HG03439 (cell line): Measurements from ENCODE around the gene SCP2.
A peak's percentile ranks its signal among the peaks of the same experiment; 100 is the strongest.
"Not testable (repeated sequence)": the region's sequence is repeated elsewhere in the genome, so short reads cannot be mapped to it uniquely, and the experiment has no call there.

Experiments
- ATAC-seq: cut with Tn5 transposase; IDR thresholded peaks from one replicate; pipeline ENCODE4 v1.9.1; 2021; ENCODE audit warnings: mild to moderate bottlenecking, moderate library complexity; ENCODE audit not compliant: unreplicated experiment

The SCP2 gene

DNA sequence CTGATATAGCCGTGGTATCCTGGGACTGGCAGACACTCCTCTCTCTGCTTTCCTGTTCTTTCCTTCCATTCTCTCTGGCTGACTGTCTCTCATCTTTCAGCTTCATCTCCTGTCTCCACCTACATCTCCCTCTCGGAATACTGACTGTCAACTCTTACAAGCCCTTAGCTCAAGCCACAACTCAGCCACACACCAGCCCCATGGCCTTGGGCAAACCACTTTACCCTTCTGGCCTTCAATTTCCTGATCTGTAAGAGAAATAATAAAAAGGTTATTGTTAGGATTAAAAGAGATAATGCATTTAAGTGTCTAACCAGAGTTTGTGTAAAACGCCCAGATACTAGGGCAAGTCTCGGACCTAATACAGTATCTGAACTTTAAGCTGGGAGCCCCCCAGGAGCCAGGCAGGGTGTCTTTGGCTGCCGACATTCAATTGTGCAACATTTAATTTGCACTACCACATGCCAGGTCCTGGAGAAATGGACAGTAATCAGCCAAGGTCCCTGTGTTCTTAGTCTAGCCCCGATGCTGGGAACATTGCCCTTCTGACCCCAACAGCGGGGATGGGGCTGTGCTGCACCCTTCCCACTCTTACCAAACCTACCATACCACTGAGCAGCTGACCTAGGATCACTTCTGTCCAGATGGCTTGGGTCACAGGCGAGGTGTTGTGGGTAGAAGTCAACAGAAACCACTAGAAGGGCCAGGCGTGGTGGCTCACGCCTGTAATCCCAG is 10.7 kb upstream of the SCP2 start:
- ATAC-seq = no peak

GRCh38 chr1:52917156-52917555 is 9.9 kb upstream of the SCP2 start:
- no peak for ATAC-seq

GRCh38 chr1:52917581-52917980 is 9.5 kb upstream of the SCP2 start:
- no peak for ATAC-seq

DNA sequence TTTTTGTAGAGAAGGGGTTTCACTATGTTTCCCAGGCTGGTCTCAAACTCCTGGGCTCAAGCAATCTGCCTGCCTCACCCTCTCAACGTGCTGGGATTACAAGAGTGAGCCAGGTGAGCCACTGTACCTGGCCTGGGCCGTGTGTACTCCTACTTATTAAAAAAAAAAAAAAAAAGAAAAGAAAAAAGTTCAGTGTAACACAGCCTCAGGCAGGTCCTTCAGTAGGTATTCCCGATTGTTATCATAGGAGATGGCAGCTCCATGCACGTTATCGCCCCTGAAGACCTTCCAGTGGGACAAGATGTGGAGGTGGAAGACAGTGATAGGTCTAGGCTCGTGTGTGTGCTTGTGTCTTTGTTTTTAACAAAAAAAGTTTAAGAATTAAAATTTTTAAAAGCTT is 8.9 kb upstream of the SCP2 start:
- no peak for ATAC-seq

- ATAC-seq = no peak
Measured at GRCh38 chr1:52919051-52919722, 7.9 kb upstream of the SCP2 start.

- no peak for ATAC-seq
Measured at GRCh38 chr1:52919723-52920483, 7.2 kb upstream of the SCP2 start.

GRCh38 chr1:52920791-52921291 is 6.2 kb upstream of the SCP2 start:
- ATAC-seq = peak; percentile 4

DNA sequence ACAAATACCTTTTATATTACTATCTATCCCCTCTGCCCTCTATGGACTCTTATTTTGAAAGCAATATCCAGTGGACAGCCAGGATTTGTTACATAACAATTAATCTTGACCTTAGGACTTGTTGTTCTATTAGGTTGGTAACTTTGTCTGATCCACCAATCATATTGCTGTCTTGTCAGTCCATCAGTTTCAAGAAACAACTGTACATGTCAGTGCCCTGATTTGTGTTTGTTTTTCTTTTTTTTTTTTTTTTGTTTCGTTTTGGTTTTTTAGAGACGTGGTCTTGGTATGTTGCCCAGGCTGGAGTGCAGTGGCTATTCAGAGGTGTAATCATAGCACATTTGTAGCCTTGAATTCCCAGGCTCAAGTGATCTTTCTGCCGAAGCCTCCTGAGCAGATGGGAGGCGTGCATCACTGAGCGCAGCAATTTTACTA is 1.5 kb upstream of the SCP2 start:
- ATAC-seq = no peak

- ATAC-seq = no peak
Measured at GRCh38 chr1:52926864-52927211, 238 bp upstream of the SCP2 start.

GRCh38 chr1:52928015-52928404 is 934 bp downstream of the SCP2 start:
- no peak for ATAC-seq

- ATAC-seq = no peak
Measured at GRCh38 chr1:52929019-52929418, 1.9 kb downstream of the SCP2 start.

- ATAC-seq = no peak
Measured at GRCh38 chr1:52937433-52938182, 10.5 kb downstream of the SCP2 start.

GRCh38 chr1:52938183-52938451 is 11.0 kb downstream of the SCP2 start:
- no peak for ATAC-seq

DNA sequence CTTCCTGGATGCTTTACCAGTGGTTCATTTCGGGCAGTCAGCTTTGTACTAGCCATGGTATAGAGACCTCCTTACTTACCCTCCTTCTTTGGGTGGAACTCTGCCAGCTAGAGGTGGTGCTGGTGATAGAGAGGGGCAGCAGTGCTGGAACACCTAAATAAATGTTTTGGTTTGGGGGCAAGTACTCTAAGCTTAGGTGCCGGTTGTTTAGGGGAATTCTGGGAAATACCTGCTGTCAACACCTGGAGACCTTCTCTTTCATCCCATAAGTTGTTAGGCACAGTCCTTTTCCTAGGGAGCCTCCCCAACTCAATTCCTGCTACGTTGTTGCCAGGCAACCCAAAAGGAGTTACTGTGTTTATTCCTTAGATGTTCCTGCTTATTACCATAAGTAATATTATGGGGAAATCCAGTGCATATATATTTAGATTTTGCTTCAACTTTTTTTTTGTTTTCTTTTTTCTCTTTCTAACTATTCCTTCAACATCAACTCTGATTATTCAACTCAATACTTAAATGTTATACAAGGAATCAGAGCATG is 16.9 kb downstream of the SCP2 start:
- ATAC-seq = no peak

GRCh38 chr1:52944566-52944965 is 17.5 kb downstream of the SCP2 start:
- no peak for ATAC-seq

GRCh38 chr1:52947490-52947889 is 20.4 kb downstream of the SCP2 start:
- no peak for ATAC-seq

- ATAC-seq = not testable (repeated sequence)
Measured at GRCh38 chr1:52949602-52950001, 22.5 kb downstream of the SCP2 start.

DNA sequence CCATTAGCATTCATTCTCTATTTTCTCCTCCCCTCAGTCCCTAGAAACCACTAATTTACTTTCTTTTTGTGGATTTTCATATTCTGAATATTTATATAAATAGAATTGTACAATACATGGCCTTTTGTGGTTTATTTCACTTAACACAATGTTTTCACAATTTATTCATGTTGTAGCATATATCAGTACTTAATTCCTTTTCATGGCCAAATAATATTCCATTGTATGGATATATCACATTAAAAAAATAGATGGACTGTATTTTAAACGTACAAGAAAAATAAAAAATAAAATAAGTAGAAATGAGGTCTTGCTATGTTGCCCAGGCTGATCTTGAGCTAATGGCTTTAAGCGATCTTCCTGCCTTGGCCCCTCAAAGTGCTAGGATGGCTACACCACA is 25.0 kb downstream of the SCP2 start:
- ATAC-seq = no peak

GRCh38 chr1:52955129-52955970 is 28.3 kb downstream of the SCP2 start:
- no peak for ATAC-seq

- no peak for ATAC-seq
Measured at GRCh38 chr1:52963101-52963500, 36.0 kb downstream of the SCP2 start.
